Gastrocnemius medialis (tissue), 4 donors: ENCODE results near the gene SYT9.

Experiments
- CTCF ChIP-seq, 5 experiments: fragments of 450-650 bp in 3 of 5; fragments of 200-600 bp in 2 of 5; sonication (generic) in 2 of 5; IDR thresholded peaks in 4 of 5; conservative IDR thresholded peaks in 1 of 5; 1 replicate in 4 of 5; 2 replicates in 1 of 5; pipeline ENCODE4 v1.5.1; 2016 to 2019; ENCODE audit warnings: antibody characterized with exemption in 5 of 5, mild to moderate bottlenecking in 3 of 5, moderate library complexity in 3 of 5
- POLR2A ChIP-seq, 2 donors: fragments of 450-650 bp; IDR thresholded peaks; one replicate each; pipeline ENCODE4 v1.6.1; 2017; ENCODE audit warnings: antibody characterized with exemption in 2 of 2, mild to moderate bottlenecking in 2 of 2, moderate library complexity in 2 of 2

GRCh38 chr11:7417328-7417727 is 165.6 kb downstream of the SYT9 start:
- TF ChIP-seq CTCF (IDR thresholded peaks at IDR 0.05 in 4 of 5, conservative IDR thresholded peaks at IDR 0.05 in 1 of 5) (no peak), POLR2A (IDR thresholded peaks at IDR 0.05) (no peak)
